ENCODE results near the gene DCST1. TPM values are rescaled to one million over a fixed set of nuclear protein-coding genes. Genes with fewer than 3 reads are reported as not detected.

Gene DCST1
- total RNA-seq, 1 donor from 2014 or later, result not detected

GRCh38 chr1:155052439-155053395 lies 19.1 kb downstream of the DCST1 start:
- DNase-seq, result no peak

- no peak for DNase-seq
Observed at GRCh38 chr1:155053531-155054105, 20.0 kb downstream of the DCST1 start.

GRCh38 chr1:155057104-155057503 lies 23.5 kb downstream of the DCST1 start:
- DNase-seq, result no peak

GRCh38 chr1:155057788-155058211 lies 24.2 kb downstream of the DCST1 start:
- no peak for DNase-seq

- DNase-seq, result no peak
Observed at GRCh38 chr1:155060736-155061135, 27.1 kb downstream of the DCST1 start.

GRCh38 chr1:155061381-155062150 lies 27.9 kb downstream of the DCST1 start:
- peak; percentile 37 for DNase-seq

GRCh38 chr1:155062151-155062686 lies 28.6 kb downstream of the DCST1 start:
- no peak for DNase-seq

GRCh38 chr1:155062702-155063411 lies 29.2 kb downstream of the DCST1 start:
- no peak for DNase-seq

GRCh38 chr1:155063550-155064110 lies 30.0 kb downstream of the DCST1 start, which contains the start of gene EFNA4:
Gene EFNA4, plus strand, starts transcription at chr1:155063740. Its CDS starts 84 bp downstream, at chr1:155063824.
- DNase-seq, result peak; percentile 21

GRCh38 chr1:155064111-155064831 lies 30.6 kb downstream of the DCST1 start:
- no peak for DNase-seq

- DNase-seq, result no peak
Observed at GRCh38 chr1:155064832-155065429, 31.3 kb downstream of the DCST1 start.

- DNase-seq, result no peak
Observed at GRCh38 chr1:155066777-155067176, 33.2 kb downstream of the DCST1 start.

- no peak for DNase-seq
Observed at GRCh38 chr1:155068599-155068998, 35.0 kb downstream of the DCST1 start.

GRCh38 chr1:155069551-155070157 lies 36.0 kb downstream of the DCST1 start:
- DNase-seq, result no peak

GRCh38 chr1:155070158-155070621 lies 36.6 kb downstream of the DCST1 start:
- DNase-seq, result no peak

- DNase-seq, result peak; percentile 62
Observed at GRCh38 chr1:155070721-155071569, 37.3 kb downstream of the DCST1 start.

- no peak for DNase-seq
Observed at GRCh38 chr1:155071701-155072100, 38.1 kb downstream of the DCST1 start.

GRCh38 chr1:155072531-155073289 lies 39.1 kb downstream of the DCST1 start:
- no peak for DNase-seq

All from occipital lobe (tissue), 2 donors.